Esophagus squamous epithelium (tissue), 4 donors: ENCODE measurements around the gene SYNGR2.

Experiments used
- POLR2A ChIP-seq, 4 donors: fragments of 450-650 bp; IDR thresholded peaks; one replicate each; pipeline ENCODE4 v1.6.1; 2017; ENCODE audit warnings: antibody characterized with exemption in 4 of 4, mild to moderate bottlenecking in 4 of 4, moderate library complexity in 3 of 4
- TF ChIP-seq, protein P1 (sequence below), 6 experiments: fragments of 450-650 bp in 4 of 6; fragments of 200-600 bp in 2 of 6; sonication (generic) in 2 of 6; IDR thresholded peaks; one replicate each; pipeline ENCODE4 v1.5.1; 2016 to 2019; ENCODE audit warnings: antibody characterized with exemption in 6 of 6, mild to moderate bottlenecking in 4 of 6, moderate library complexity in 4 of 6

DNA sequence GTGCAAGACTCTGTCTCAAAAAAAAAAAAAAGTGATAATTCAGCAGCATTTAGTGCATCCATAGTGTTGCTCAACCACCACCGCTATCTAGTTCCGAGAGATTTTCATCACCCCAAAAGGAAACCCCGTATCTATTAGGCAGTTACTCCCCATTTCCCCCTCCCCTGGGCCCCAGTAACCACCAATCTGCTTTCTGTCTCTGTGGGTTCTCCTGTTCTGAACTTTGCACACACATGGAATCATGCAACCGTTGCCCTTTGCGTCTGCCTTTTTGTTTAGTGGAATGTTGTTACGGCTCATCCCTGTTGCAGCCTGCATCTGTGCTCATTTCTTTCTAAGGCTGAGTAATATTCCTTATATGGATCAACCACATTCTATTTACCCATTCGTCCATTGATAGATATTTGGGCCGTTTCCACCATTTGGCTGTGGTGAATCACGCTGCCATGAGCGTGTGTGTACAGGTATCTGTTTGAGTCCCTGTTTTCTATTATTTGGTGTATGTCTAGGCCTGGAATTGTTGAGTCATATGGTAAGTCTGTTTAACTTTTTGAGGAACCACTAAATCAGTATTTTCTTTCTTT lies 8.7 kb upstream of the SYNGR2 start:
- TF ChIP-seq, protein P1, sequence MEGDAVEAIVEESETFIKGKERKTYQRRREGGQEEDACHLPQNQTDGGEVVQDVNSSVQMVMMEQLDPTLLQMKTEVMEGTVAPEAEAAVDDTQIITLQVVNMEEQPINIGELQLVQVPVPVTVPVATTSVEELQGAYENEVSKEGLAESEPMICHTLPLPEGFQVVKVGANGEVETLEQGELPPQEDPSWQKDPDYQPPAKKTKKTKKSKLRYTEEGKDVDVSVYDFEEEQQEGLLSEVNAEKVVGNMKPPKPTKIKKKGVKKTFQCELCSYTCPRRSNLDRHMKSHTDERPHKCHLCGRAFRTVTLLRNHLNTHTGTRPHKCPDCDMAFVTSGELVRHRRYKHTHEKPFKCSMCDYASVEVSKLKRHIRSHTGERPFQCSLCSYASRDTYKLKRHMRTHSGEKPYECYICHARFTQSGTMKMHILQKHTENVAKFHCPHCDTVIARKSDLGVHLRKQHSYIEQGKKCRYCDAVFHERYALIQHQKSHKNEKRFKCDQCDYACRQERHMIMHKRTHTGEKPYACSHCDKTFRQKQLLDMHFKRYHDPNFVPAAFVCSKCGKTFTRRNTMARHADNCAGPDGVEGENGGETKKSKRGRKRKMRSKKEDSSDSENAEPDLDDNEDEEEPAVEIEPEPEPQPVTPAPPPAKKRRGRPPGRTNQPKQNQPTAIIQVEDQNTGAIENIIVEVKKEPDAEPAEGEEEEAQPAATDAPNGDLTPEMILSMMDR (IDR thresholded peaks at IDR 0.05) = no peak
- TF ChIP-seq POLR2A (IDR thresholded peaks at IDR 0.05) = no peak
